Lower lobe of right lung (tissue), 2 donors: ENCODE results near the gene LRP8. TPM values are rescaled to one million over a fixed set of nuclear protein-coding genes. Genes with fewer than 3 reads are reported as not detected.

ENCODE experiments used
- ATAC-seq, 2 donors: fragments of 200-7000 bp; cut with Tn5 transposase; one replicate each; pipeline ENCODE4 v1.9.1; 2020 to 2022; ENCODE audit warnings: mild to moderate bottlenecking in 2 of 2, moderate library complexity in 2 of 2
- DNase-seq: peaks from one replicate; pipeline ENCODE4 v3.0.0-alpha.2; 2020
- H3K27ac ChIP-seq: fragments of 200-600 bp; one replicate; pipeline ENCODE4 v1.8.0; 2022
- H3K27me3 ChIP-seq: fragments of 200-600 bp; one replicate; pipeline ENCODE4 v1.8.0; 2022; ENCODE audit warnings: low read depth
- H3K36me3 ChIP-seq: fragments of 200-600 bp; one replicate; pipeline ENCODE4 v1.8.0; 2022; ENCODE audit warnings: mild to moderate bottlenecking
- H3K4me1 ChIP-seq: fragments of 200-600 bp; one replicate; pipeline ENCODE4 v1.8.0; 2022
- H3K4me3 ChIP-seq: fragments of 200-600 bp; one replicate; pipeline ENCODE4 v1.8.0; 2022; ENCODE audit warnings: mild to moderate bottlenecking
- H3K9me3 ChIP-seq: fragments of 200-600 bp; one replicate; pipeline ENCODE4 v1.8.0; 2022
- intact Hi-C: fragments of 100-400 bp; cut with DNase I; formaldehyde crosslinking; loops from one replicate; pipeline ENCODE4 v1.11.0; 2022
- total RNA-seq: library from RNA; stranded (reverse); fragmentation: NEBNext Ultra II Directional; extraction: Animal tissue kit (Norgen Biotek cat#: 25700); gene quantifications from one replicate; pipeline ENCODE4 v1.2.1, GENCODE V29; 2021
- TF ChIP-seq, protein P1 (sequence below): fragments of 200-600 bp; IDR thresholded peaks from one replicate; pipeline ENCODE4 v1.8.0; 2022; ENCODE audit warnings: antibody characterized with exemption, mild to moderate bottlenecking
- donor health status: DM: no; HTN: yes; CAD: no; lungs with severe emphysema.

The LRP8 gene
- total RNA-seq, 1 donor from 2014 or later: 9.2 TPM

GRCh38 chr1:53314096-53314495 is 13.8 kb downstream of the LRP8 start:
- no peaks in the 10 kb centered on the region for H3K9me3 ChIP-seq
- H3K27me3 ChIP-seq: no peaks in the 10 kb centered on the region
- H3K27ac ChIP-seq: no peak overlapping the region
- intact Hi-C loops: no loop called here
- H3K4me3 ChIP-seq: no peak overlapping the region
- no peaks in the 10 kb centered on the region for H3K4me1 ChIP-seq
- TF ChIP-seq, protein P1, sequence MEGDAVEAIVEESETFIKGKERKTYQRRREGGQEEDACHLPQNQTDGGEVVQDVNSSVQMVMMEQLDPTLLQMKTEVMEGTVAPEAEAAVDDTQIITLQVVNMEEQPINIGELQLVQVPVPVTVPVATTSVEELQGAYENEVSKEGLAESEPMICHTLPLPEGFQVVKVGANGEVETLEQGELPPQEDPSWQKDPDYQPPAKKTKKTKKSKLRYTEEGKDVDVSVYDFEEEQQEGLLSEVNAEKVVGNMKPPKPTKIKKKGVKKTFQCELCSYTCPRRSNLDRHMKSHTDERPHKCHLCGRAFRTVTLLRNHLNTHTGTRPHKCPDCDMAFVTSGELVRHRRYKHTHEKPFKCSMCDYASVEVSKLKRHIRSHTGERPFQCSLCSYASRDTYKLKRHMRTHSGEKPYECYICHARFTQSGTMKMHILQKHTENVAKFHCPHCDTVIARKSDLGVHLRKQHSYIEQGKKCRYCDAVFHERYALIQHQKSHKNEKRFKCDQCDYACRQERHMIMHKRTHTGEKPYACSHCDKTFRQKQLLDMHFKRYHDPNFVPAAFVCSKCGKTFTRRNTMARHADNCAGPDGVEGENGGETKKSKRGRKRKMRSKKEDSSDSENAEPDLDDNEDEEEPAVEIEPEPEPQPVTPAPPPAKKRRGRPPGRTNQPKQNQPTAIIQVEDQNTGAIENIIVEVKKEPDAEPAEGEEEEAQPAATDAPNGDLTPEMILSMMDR: no peak
- DNase-seq: peak; percentile 7
- no peak for ATAC-seq
- no peaks in the 10 kb centered on the region for H3K36me3 ChIP-seq

GRCh38 chr1:53313556-53313955 is 14.3 kb downstream of the LRP8 start:
- Histone ChIP-seq H3K4me3 (no peak overlapping the region), H3K27ac (no peak overlapping the region), H3K9me3 (no peaks in the 10 kb centered on the region), H3K36me3 (no peaks in the 10 kb centered on the region), H3K4me1 (no peaks in the 10 kb centered on the region), H3K27me3 (no peaks in the 10 kb centered on the region)
- intact Hi-C loops: no loop called here
- TF ChIP-seq, protein P1: no peak
- ATAC-seq (no peak), DNase-seq (no peak)

- no peak overlapping the region for H3K27ac ChIP-seq
- no peaks in the 10 kb centered on the region for H3K9me3 ChIP-seq
- no peaks in the 10 kb centered on the region for H3K36me3 ChIP-seq
- no peak overlapping the region for H3K4me3 ChIP-seq
- DNase-seq (no peak), ATAC-seq (no peak)
- H3K4me1 ChIP-seq: no peaks in the 10 kb centered on the region
- TF ChIP-seq, protein P1: no peak
- H3K27me3 ChIP-seq: no peaks in the 10 kb centered on the region
- intact Hi-C loops: no loop called here
Measured at GRCh38 chr1:53311702-53312305, 16.1 kb downstream of the LRP8 start.

DNA sequence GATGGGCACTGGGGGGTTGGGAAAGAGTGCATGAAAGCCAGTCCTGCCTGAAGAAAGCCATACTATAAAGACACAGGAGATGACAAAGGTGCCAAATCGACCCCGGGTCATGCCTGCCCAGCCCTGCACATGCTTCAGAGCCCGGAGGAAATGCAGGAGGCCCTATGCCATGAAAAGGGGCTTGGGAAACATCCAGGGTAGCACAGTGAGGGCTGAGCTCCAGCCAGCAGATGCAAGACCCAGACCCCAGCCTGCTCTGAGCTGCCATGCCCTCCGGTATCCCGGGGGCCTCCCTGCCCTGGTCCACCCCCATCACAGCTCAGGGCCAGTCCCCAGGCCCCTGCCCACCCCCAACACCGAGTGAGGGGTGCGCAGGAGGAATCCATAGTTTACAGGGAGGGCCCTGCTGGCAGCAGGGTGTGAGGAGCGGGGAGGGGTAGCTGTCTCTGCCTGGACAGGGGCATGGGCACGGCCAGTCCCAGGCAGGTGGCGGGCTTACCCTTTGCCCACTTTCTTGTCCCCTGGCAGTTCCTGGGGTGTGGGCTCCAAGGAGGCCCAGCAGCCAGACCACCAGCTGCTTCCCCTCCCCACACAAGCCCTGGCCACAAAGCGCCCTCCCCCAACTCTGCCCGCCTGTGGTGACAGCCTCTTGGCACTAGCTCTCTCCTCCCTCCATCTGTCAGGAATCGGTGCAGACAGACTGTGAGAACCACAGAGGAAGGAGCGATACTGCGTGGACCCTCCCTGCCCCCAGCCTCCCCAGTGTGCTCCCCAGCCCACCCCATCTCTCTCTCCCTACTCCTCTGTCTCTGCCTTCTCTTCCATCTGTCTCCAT is 16.8 kb downstream of the LRP8 start:
- H3K27me3 ChIP-seq: no peaks in the 10 kb centered on the region
- no peaks in the 10 kb centered on the region for H3K4me1 ChIP-seq
- no peaks in the 10 kb centered on the region for H3K36me3 ChIP-seq
- DNase-seq (no peak), ATAC-seq (no peak)
- no peak overlapping the region for H3K27ac ChIP-seq
- H3K9me3 ChIP-seq: no peaks in the 10 kb centered on the region
- TF ChIP-seq, protein P1: no peak
- no peak overlapping the region for H3K4me3 ChIP-seq
- intact Hi-C loops: no loop called here

- intact Hi-C loops: no loop called here
- H3K36me3 ChIP-seq: no peaks in the 10 kb centered on the region
- H3K4me1 ChIP-seq: no peaks in the 10 kb centered on the region
- H3K27me3 ChIP-seq: no peaks in the 10 kb centered on the region
- no peak overlapping the region for H3K4me3 ChIP-seq
- TF ChIP-seq, protein P1: no peak
- H3K9me3 ChIP-seq: no peaks in the 10 kb centered on the region
- ATAC-seq (no peak), DNase-seq (no peak)
- no peak overlapping the region for H3K27ac ChIP-seq
Measured at GRCh38 chr1:53309802-53310201, 18.1 kb downstream of the LRP8 start.
